Brain microvascular endothelial cell (primary cell): ENCODE results near the gene TUBB8.

Experiments
- DNase-seq: peaks from one replicate; pipeline ENCODE4 v3.0.0-alpha.2; 2020
- H3K27ac ChIP-seq: fragments of 250-450 bp; sonication (Bioruptor Pico); 2 replicates; pipeline ENCODE4 v1.5.1; 2020; ENCODE audit warnings: mild to moderate bottlenecking, moderate library complexity
- H3K27me3 ChIP-seq: fragments of 250-450 bp; sonication (Bioruptor Pico); replicated peaks from 2 replicates; pipeline ENCODE4 v1.5.1; 2020; ENCODE audit warnings: mild to moderate bottlenecking
- H3K36me3 ChIP-seq: fragments of 250-450 bp; sonication (Bioruptor Pico); replicated peaks from 2 replicates; pipeline ENCODE4 v1.5.1; 2020; ENCODE audit warnings: mild to moderate bottlenecking
- H3K4me3 ChIP-seq: 2 replicates; pipeline ENCODE4 v1.5.1; 2011; ENCODE audit warnings: low read depth, mild to moderate bottlenecking, control low read depth, low read length, moderate library complexity
- in situ Hi-C: cut with HindIII; loops from 2 replicates; pipeline ENCODE4 v1.10.0; 2017; ENCODE audit warnings: low sequenced_read_pairs, low pct_ligation_motif_present
- TF ChIP-seq, protein P1 (sequence below): IDR thresholded peaks from 2 replicates; pipeline ENCODE4 v1.5.1; 2011; ENCODE audit warnings: low read depth, mild to moderate bottlenecking, moderate library complexity, low read length, control low read depth, inconsistent platforms; ENCODE audit errors: missing control alignments

The TUBB8 gene

DNA sequence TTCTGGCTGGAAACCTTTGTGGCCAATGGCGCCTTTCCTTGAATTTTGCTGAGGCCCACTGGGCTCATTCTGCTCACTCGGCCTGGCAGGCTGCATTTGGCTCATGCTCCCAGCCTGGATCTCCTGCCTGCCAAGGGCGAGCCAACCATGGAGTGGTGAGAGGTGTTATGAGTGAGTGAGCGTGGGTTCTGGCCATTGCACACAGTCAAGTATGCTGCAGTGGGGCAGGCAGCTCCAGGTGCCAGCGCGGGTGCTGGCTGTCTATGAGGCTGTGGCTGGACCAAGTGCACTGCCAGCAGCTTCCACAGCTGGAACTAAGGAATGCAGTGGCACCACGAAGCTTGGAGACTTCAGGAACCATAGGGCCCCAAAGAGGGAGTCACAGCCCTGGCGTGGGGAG is 42.2 kb upstream of the TUBB8 start:
- TF ChIP-seq, protein P1, sequence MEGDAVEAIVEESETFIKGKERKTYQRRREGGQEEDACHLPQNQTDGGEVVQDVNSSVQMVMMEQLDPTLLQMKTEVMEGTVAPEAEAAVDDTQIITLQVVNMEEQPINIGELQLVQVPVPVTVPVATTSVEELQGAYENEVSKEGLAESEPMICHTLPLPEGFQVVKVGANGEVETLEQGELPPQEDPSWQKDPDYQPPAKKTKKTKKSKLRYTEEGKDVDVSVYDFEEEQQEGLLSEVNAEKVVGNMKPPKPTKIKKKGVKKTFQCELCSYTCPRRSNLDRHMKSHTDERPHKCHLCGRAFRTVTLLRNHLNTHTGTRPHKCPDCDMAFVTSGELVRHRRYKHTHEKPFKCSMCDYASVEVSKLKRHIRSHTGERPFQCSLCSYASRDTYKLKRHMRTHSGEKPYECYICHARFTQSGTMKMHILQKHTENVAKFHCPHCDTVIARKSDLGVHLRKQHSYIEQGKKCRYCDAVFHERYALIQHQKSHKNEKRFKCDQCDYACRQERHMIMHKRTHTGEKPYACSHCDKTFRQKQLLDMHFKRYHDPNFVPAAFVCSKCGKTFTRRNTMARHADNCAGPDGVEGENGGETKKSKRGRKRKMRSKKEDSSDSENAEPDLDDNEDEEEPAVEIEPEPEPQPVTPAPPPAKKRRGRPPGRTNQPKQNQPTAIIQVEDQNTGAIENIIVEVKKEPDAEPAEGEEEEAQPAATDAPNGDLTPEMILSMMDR: no peak
- Histone ChIP-seq H3K36me3 (no peaks in the 10 kb centered on the region), H3K27me3 (no peaks in the 10 kb centered on the region), H3K27ac (no peak overlapping the region), H3K4me3 (no peak overlapping the region)
- no peak for DNase-seq
- in situ Hi-C loops: no loop called here

DNA sequence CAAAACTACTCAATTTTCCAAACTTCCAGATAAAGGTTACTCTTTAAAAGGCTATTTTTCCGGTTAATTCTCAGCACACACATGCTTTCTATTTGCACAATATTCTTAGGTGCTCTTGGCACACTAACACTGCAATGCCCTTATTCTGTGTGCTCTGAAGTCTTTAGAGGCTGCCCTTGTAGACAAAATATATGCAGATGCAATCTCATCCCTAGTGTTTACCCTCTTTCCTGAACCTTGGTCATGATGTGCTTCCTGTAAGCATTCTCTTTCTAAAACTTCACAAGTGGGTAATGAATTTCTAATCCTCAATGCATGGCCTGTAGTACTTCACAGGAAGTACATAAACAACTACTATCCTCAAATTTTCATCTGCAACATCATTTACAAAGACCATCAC is 41.1 kb upstream of the TUBB8 start:
- no peak for DNase-seq
- no peak overlapping the region for H3K4me3 ChIP-seq
- in situ Hi-C loops: no loop called here
- H3K27ac ChIP-seq: no peak overlapping the region
- H3K36me3 ChIP-seq: no peaks in the 10 kb centered on the region
- no peaks in the 10 kb centered on the region for H3K27me3 ChIP-seq
- TF ChIP-seq, protein P1: no peak

DNA sequence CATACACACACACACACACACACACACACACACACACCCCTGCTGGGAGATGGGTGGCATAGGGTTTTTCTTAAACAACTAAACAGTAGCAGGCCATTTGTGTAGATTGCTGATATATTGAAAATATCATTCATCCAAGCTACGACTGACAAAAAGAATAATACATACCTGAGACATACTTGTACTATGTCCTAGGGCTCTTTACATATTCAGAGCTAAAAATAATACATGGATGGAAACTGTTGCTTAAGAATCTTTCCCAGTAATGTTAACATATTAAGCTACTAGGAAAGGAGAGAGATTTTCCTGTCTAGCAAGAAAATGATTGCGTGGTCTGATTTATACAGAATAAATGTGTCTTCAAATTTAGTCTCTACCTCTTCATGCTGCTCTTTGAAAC is 40.2 kb upstream of the TUBB8 start:
- TF ChIP-seq, protein P1: no peak
- DNase-seq: no peak
- H3K27ac ChIP-seq: no peak overlapping the region
- in situ Hi-C loops: no loop called here
- H3K4me3 ChIP-seq: no peak overlapping the region
- no peaks in the 10 kb centered on the region for H3K27me3 ChIP-seq
- no peaks in the 10 kb centered on the region for H3K36me3 ChIP-seq

DNA sequence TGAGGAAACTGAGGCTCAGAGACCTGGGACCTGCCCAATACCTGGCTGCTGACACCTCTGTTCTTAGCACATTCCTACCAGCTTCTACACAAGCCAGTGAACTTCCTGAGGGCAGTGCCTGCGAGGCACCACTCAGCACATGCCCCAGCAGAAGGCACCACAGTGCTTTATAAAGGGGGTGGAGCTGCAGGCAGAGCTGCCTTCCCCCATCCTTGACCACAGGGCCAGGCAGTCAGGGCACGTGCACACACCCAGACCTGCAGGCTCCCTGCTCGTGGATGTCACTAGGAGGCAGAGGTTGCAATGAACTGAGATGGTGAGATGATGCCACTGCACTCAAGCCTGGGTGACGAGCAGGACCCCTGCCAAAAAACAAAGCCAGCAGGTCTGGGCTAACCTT is 39.2 kb upstream of the TUBB8 start:
- DNase-seq: no peak
- no peak overlapping the region for H3K4me3 ChIP-seq
- TF ChIP-seq, protein P1: no peak
- no peaks in the 10 kb centered on the region for H3K36me3 ChIP-seq
- in situ Hi-C loops: no loop called here
- H3K27me3 ChIP-seq: no peaks in the 10 kb centered on the region
- no peak overlapping the region for H3K27ac ChIP-seq

DNA sequence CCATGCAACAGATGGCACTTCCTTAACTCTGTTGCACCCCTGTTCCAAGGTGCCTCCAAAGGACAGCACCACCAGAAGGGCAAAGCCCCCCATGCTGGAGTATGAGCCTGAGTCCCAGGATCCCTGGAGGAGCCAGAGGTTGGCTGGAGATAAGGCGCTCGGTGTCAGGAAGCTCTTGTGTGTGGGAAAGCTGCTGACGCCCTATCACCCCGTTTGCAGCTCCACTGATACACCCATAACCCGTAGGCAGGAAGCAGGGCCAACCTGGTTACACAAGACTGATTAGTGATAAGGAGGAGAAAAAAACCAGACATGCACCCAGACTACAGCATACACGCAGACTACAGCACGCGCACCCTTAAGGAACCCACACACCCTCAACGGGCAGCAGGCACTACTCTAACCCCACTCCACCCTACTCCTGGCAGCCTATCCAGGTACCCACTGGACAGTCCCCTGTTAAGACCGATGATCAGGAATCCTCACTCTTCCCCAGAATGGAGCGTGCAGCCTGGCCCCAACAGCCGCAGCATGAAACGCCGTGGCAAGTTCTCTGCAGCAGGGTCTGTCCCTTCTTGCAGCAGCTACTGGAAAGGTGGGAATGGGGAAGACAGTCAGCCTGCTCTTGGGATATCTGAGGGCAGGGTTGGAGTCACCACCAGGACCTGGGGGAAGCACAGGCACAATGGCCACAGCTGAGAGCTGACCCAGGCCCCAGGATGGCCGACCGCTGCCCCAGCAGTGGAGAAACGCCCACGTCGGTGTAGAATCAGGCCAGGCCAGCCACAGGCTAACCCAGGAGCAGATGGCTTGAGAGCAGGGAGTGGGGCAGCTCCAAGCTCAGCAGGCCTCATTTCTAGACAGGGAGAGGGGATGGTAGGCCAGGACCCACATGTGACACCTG is 38.3 kb upstream of the TUBB8 start:
- DNase-seq: no peak
- H3K27ac ChIP-seq: no peak overlapping the region

More for the DNA sequence above, 38.3 kb upstream of the TUBB8 start:
- Histone ChIP-seq H3K4me3 (no peak overlapping the region), H3K27me3 (no peaks in the 10 kb centered on the region), H3K36me3 (no peaks in the 10 kb centered on the region)
- in situ Hi-C loops: no loop called here
- TF ChIP-seq, protein P1: no peak
